Upper lobe of left lung (tissue), 6 donors: ENCODE measurements around the gene ARL3. TPM values are rescaled to one million over a fixed set of nuclear protein-coding genes. Genes with fewer than 3 reads are reported as not detected.

Experiments used
- ATAC-seq, 2 donors: fragments of 200-7000 bp; cut with Tn5 transposase; one replicate each; pipeline ENCODE4 v1.9.1; 2022; ENCODE audit warnings: mild to moderate bottlenecking in 2 of 2, moderate library complexity in 2 of 2; ENCODE audit not compliant: low FRiP score in 2 of 2
- DNase-seq, 2 donors: peaks; one replicate each; pipeline ENCODE4 v3.0.0-alpha.2; 2019 to 2020
- H3K27ac ChIP-seq, 4 donors: fragments of 200-600 bp; sonication (generic); one replicate each; pipeline ENCODE4 v1.5.1; 2016 to 2019
- H3K27me3 ChIP-seq, 4 donors: fragments of 200-600 bp; sonication (generic); one replicate each; pipeline ENCODE4 v1.5.1; 2017 to 2019
- H3K36me3 ChIP-seq, 4 donors: fragments of 200-600 bp; sonication (generic); one replicate each; pipeline ENCODE4 v1.5.1; 2016 to 2019
- H3K4me1 ChIP-seq, 4 donors: fragments of 200-600 bp; sonication (generic); one replicate each; pipeline ENCODE4 v1.5.1; 2018 to 2019
- H3K4me3 ChIP-seq, 4 donors: fragments of 200-600 bp; sonication (generic); one replicate each; pipeline ENCODE4 v1.5.1; 2017 to 2019; ENCODE audit warnings: mild to moderate bottlenecking in 2 of 4, moderate library complexity in 1 of 4
- H3K9me3 ChIP-seq, 4 donors: fragments of 200-600 bp; sonication (generic); one replicate each; pipeline ENCODE4 v1.5.1; 2018 to 2019
- CTCF ChIP-seq, 6 experiments: fragments of 450-650 bp in 4 of 6; fragments of 200-600 bp in 2 of 6; sonication (generic) in 2 of 6; IDR thresholded peaks; one replicate each; pipeline ENCODE4 v1.5.1; 2016 to 2019; ENCODE audit warnings: antibody characterized with exemption in 6 of 6
- EP300 ChIP-seq, 4 donors: sonication (generic); formaldehyde crosslinking; IDR thresholded peaks; one replicate each; pipeline ENCODE4 v1.5.1; 2017; ENCODE audit warnings: antibody characterized with exemption in 4 of 4, control low read depth in 2 of 4
- POLR2A ChIP-seq, 4 donors: fragments of 450-650 bp; IDR thresholded peaks; one replicate each; pipeline ENCODE4 v1.5.1; 2016 to 2017; ENCODE audit warnings: antibody characterized with exemption in 4 of 4, mild to moderate bottlenecking in 2 of 4
- POLR2AphosphoS5 ChIP-seq, 2 donors: sonication (generic); formaldehyde crosslinking; IDR thresholded peaks; one replicate each; pipeline ENCODE4 v1.5.1; 2017; ENCODE audit warnings: antibody characterized with exemption in 2 of 2
- WGBS, 2 donors: methylation state at CpG; one replicate each; pipeline ENCODE4 v1.1.5; 2017 to 2018; 5-methylcytosine and 5-hydroxymethylcytosine counted together
- total RNA-seq, 6 donors: library from RNA; depleted of rRNA in 4 of 6; stranded (reverse); fragments of >200 nt in 4 of 6; gene quantifications; one replicate each; pipeline versions ENCODE4 v1.1.0 to v1.2.1, GENCODE V29; 2016 to 2021
- donor health status: DM: no; HTN: no; CAD: no; lungs with moderate emphysema.
- donor health status: DM: no; HTN: yes; CAD: no; lungs with severe emphysema.

The ARL3 gene
- total RNA-seq, 6 donors from 2014 or later, result 4.6 to 7.9 (median 6.4) TPM

- peak overlapping the region in 2 of 4 donors; percentile 28 to 37 for H3K4me3 ChIP-seq
- no peak for TF ChIP-seq POLR2A (IDR thresholded peaks at IDR 0.05)
- ATAC-seq (no peak), DNase-seq (no peak)
- 54 to 65% methylated on average over 13 of the region's 13 CpGs for WGBS, 2 donors
- no peaks in the 10 kb centered on the region for H3K27me3 ChIP-seq
- H3K36me3 ChIP-seq, result no peaks in the 10 kb centered on the region
- H3K9me3 ChIP-seq, result no peaks in the 10 kb centered on the region
- peaks cover 73 to 91% (median 82%) of the 10 kb centered on the region in 4 donors for H3K4me1 ChIP-seq
- H3K27ac ChIP-seq, result peak overlapping the region; percentile 84 to 88 (median 84)
These were observed 40.9 kb downstream of the ARL3 start for GRCh38 chr10:102673236-102673818.

GRCh38 chr10:102670871-102671434 lies 43.2 kb downstream of the ARL3 start:
- Histone ChIP-seq H3K9me3 (no peaks in the 10 kb centered on the region), H3K36me3 (no peaks in the 10 kb centered on the region), H3K27me3 (no peaks in the 10 kb centered on the region), H3K27ac (peak overlapping the region in 2 of 4 donors; percentile 21 to 73), H3K4me1 (peaks cover 53 to 70% (median 64%) of the 10 kb centered on the region in 4 donors), H3K4me3 (no peak overlapping the region)
- ATAC-seq (no peak), DNase-seq (peak in 1 of 2 donors; percentile 18)
- 65 to 72% methylated on average over 5 to 6 of the region's 6 CpGs for WGBS, 2 donors
- TF ChIP-seq CTCF (IDR thresholded peaks at IDR 0.05) (no peak), POLR2AphosphoS5 (IDR thresholded peaks at IDR 0.05) (no peak), POLR2A (IDR thresholded peaks at IDR 0.05) (no peak), EP300 (IDR thresholded peaks at IDR 0.05) (no peak)

- peaks cover 45 to 62% (median 56%) of the 10 kb centered on the region in 4 donors for H3K4me1 ChIP-seq
These were observed 44.0 kb downstream of the ARL3 start for GRCh38 chr10:102670065-102670670.

GRCh38 chr10:102669206-102670064 lies 44.8 kb downstream of the ARL3 start:
- 65% methylated on average over 6 of the region's 7 CpGs; no CpG with 5 or more reads in 1 of the 2 donors for WGBS, 2 donors
- Histone ChIP-seq H3K36me3 (no peaks in the 10 kb centered on the region), H3K27ac (peak overlapping the region; percentile 69 to 80 (median 76)), H3K9me3 (no peaks in the 10 kb centered on the region), H3K4me3 (no peak overlapping the region), H3K4me1 (peaks cover 38 to 54% (median 49%) of the 10 kb centered on the region in 4 donors), H3K27me3 (no peaks in the 10 kb centered on the region)
- peak; percentile 48 to 92 for DNase-seq
- ATAC-seq, result peak; percentile 42 to 87
- TF ChIP-seq POLR2A (IDR thresholded peaks at IDR 0.05) (peak in 1 of 4 donors; percentile 52), EP300 (IDR thresholded peaks at IDR 0.05) (peak in 1 of 4 donors; percentile 51), CTCF (IDR thresholded peaks at IDR 0.05) (peak in 4 of 6 experiments; percentile 32 to 70 (median 50)), POLR2AphosphoS5 (IDR thresholded peaks at IDR 0.05) (peak; percentile 64 to 70)

More at GRCh38 chr10:102670065-102670670, 44.0 kb downstream of the ARL3 start:
- H3K27me3 ChIP-seq, result no peaks in the 10 kb centered on the region
- 87 to 90% methylated on average over 7 to 9 of the region's 9 CpGs for WGBS, 2 donors
- H3K4me3 ChIP-seq, result no peak overlapping the region
- no peak for TF ChIP-seq POLR2A (IDR thresholded peaks at IDR 0.05)
- TF ChIP-seq CTCF (IDR thresholded peaks at IDR 0.05), result peak in 2 of 6 experiments; percentile 3 to 15
- no peak for TF ChIP-seq POLR2AphosphoS5 (IDR thresholded peaks at IDR 0.05)
- TF ChIP-seq EP300 (IDR thresholded peaks at IDR 0.05), result no peak
- H3K36me3 ChIP-seq, result no peaks in the 10 kb centered on the region
- no peak for DNase-seq
- no peaks in the 10 kb centered on the region for H3K9me3 ChIP-seq
- H3K27ac ChIP-seq, result peak overlapping the region; percentile 69 to 80 (median 76)
- no peak for ATAC-seq
